ENCODE data around the gene BCL11A. TPM values are rescaled to one million over a fixed set of nuclear protein-coding genes. Genes with fewer than 3 reads are reported as not detected.
A peak's percentile ranks its signal among the peaks of the same experiment; 100 is the strongest.

Gene BCL11A
- total RNA-seq, 1 donor from 2014 or later, result 128 TPM

DNA sequence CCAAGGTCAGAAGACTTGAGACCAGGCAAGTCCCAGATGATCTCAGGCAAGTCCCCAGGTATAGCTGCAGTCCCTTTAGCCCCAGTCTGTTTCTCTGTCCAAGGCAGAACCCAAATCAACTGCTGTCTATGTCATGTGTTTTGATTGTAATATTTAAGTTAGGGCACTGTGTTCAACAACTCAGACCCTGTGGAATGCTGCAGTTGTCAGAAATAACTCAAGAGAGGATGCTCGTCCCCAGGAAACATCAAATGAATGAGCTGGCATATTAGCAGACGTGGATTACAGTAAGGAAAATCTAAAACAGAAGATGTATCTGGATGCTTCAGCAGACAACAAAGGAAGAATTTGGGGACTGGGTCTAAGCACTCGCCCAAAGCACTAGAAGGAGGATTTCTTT, 70.1 kb downstream of the BCL11A start:
- DNase-seq, result no peak

GRCh38 chr2:60482222-60482621, 71.2 kb downstream of the BCL11A start:
- DNase-seq, result peak; percentile 35

DNA sequence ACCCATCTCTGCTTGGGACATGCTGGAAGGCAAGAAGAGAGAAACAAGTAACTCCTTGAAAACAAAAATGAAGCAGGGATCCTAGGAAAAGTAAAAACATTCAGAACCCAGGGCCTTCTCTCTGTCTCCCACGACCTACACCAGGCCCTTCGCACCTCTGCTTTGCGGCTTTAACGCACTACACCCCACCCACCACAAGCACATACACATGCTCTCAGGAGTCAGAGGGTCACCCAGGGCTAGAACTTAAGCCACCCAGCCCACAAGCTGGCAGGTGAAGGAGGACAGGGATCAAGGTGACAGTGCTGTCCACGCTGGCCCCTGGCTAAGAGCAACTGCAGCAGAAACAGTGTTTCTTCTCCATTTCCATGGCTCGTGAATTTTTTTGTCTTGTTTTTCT, 72.2 kb downstream of the BCL11A start:
- DNase-seq, result no peak

DNA sequence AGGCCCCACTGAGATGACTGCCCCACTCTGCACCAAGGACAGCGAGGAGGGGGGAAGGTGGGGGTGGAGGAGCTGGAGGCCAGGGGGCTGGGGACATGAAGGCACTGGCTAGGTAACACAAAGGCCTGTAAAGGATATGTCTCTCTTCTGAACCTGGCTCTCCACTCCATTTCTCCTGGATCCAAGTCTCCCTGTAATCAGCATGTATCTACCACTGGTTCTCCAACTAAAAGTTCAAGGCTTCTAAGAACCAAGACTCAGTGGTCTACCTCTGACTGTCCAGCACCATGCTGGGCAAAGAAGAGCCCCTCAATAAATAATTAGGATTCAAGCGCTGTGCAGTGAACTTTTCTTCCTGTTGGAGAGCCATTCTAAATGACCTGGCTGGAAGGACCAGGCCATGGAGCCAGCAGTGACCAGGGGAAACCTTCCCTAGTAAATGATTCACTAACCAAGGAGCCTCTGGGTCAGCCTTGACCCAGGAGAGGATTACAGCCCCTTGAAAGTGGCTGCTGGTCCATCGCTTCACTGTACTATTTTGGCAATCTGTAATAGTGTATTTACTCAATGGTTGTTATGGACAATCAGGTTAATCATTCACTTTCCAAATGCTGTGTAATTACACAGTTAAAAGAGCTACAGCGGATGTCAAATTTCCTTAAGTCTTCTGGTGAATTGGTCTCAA, 73.2 kb downstream of the BCL11A start:
- DNase-seq, result no peak

GRCh38 chr2:60479226-60480088, 74.0 kb downstream of the BCL11A start:
- no peak for DNase-seq

GRCh38 chr2:60478660-60479059, 74.8 kb downstream of the BCL11A start:
- DNase-seq, result no peak

DNA sequence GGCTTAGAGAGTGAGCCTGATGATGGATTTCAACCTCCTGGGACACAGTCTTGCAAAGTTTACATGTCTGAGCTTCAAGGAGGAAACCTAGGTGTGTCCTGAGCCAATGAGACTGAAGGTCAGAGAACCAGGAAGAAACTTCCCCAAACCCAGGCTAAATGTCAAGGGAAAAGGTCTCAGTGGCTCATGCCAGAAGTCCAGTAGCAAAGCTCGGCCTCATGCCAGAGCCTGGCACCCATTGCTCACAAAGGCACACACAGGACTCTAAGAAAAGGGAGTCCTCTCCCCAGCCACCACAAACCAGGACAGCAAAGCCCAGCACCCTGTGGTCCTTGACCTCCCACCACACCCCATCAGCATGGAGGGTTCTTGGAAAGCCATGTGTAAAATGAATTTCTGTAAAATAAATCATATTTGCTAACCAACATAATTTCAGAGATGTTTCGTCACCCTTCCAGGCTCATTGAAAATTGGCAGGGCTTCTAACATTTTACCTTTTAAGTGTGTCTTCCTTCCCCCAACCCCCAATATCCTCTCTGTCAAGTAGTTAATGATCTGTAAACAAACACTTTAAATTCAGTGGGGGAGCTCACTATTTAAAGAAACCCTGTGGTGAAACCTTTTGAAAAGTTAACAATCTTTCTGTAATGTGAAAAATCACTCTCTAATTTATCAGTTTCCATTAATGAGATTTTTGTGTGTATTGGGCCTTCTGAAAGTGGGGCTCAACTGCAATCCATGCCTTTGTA, 77.1 kb downstream of the BCL11A start:
- DNase-seq, result no peak

GRCh38 chr2:60475123-60475830, 78.2 kb downstream of the BCL11A start:
- no peak for DNase-seq

DNA sequence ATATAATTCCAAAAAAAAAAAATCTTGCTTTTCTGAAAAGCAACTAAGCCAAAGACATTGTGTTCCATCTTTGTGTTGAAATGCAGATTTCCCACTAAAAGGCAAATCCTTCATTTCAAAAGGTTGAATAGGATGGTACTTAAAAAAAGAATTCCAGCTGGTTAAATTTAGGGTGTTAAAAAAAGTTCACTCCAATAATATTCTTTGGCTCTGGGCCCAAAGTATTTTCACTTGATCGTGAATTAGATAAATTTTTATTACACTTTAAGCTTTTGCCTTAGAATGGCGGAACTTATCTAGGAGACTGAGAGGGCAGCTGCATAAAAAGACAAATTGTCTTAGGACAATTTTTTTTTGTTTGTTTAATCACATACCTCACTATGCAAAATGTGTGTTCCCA, 79.2 kb downstream of the BCL11A start:
- no peak for DNase-seq

- DNase-seq, result no peak
Observed at GRCh38 chr2:60473546-60473945, 79.9 kb downstream of the BCL11A start.

DNA sequence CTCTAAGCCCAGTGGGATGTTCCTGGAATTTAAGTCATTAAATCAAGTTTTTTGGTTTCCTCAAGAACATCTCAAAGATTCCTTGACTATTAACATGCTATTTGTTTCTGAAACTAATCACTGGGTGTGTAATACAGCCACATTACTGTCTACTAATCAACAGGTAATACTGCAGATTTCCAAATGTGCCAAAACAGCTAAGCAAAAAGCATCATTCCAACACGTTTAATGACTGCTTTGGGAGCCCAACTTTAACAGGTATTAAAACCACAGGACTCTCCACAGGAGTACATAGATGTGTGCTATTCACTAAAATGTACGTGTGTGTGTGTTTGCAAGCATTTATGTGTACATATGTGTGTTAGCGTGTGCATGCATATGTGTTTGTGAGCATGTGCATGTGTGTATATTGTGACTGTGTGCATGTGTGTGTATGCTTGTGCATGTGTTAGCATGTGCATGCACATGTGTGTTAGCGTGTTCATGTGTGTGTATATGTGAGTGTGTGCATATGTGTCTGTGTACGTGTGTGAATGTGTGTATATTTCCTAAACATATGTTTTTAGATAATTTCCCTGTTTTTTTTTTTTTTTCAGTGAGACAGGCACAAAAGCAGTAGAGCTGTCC, 80.7 kb downstream of the BCL11A start:
- no peak for DNase-seq

DNA sequence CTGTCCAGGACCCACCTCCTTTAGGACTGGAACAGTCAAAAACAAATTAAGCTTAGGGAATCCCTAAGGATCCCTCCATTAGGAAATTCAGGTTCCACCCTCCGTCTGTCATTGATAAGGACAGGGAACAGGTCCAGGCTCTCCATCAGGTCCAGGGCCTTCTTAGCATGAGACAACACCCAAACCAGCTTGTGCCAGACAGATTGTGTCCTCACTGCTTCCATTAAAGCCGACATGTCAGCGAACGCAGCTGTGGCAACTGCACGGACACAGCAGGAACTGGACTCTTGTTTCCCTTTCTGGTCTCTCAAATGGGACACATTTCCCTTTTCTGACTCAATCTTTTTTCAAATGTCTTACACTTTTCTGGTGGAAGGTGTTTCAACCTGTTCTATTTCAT, 81.4 kb downstream of the BCL11A start:
- DNase-seq, result no peak

DNA sequence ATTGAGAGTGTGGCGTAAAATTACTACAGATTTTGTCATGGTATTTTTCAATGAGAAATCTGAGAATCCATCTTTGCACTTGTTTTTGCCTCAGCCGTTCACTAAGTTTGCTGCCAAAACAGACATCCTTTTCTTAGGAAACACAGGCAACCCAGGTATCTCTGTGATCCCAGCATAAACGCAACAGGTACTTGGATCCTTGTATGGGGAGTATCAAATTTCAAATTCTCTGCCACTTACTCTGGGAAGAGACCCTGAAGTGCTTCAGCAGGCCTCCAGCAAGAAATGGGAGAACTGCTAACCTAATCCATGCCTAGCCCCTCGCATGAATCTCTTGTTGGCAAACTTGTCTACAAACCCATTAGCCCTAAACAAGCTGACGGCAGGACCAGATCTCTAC, 83.1 kb downstream of the BCL11A start:
- DNase-seq, result no peak

DNA sequence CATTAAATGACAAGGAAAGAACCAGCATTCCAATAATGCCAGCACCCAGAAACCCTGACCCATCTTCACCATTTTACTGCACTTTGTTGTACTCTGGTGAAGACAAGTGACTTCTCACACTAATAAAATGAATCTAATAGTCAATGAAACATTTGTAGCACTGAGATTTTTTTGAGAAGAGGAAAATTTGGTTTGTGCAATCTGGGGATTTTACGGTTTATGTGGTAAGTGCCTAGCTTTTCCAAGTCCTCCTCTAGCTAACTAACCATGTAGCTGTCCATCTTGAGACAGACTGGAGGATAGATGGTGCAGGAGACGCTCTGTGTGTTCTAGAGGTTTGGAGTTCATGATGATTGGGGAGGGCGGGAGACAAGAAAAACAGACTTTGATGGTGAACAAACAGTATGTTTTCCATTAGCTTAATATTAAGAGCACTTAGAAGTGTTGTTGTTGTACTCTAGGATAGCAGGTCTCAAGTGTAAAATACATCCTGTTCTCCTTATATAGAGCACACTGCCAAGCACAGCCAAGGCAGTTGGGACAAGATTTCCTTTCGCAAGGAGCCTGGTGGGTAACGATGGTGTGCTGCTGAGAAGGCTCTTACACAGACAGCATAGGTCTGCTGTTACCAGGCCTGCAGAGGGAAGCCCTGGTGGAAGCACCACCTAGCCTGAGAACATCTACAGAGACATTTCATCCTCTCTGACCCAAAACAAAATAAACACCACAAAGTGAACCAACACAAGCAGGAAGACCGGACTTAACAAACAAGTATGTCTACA, 83.7 kb downstream of the BCL11A start:
- no peak for DNase-seq

- no peak for DNase-seq
Observed at GRCh38 chr2:60468382-60469085, 84.9 kb downstream of the BCL11A start.

GRCh38 chr2:60466161-60466702, 87.2 kb downstream of the BCL11A start:
- DNase-seq, result no peak

GRCh38 chr2:60465736-60466135, 87.7 kb downstream of the BCL11A start:
- no peak for DNase-seq

DNA sequence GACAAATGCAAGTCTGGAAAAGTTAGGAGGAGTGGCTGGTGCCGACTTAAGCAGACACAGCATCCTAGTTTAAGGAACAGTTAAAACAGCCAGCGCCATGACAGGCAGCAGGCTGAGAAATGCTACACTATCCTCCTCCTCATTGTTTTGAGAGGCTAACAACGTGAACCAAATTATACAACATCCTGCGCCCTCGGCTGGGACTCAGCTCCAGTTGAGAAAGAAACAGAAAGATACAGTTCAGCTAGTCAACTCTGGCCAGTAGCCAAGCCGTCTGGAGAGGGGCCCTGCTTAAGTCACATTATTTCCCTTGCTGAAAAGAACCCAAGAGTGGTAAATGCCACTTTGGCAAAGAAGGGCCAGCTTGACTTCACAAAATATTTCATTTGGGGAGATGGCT, 90.2 kb downstream of the BCL11A start:
- peak; percentile 38 for DNase-seq

DNA sequence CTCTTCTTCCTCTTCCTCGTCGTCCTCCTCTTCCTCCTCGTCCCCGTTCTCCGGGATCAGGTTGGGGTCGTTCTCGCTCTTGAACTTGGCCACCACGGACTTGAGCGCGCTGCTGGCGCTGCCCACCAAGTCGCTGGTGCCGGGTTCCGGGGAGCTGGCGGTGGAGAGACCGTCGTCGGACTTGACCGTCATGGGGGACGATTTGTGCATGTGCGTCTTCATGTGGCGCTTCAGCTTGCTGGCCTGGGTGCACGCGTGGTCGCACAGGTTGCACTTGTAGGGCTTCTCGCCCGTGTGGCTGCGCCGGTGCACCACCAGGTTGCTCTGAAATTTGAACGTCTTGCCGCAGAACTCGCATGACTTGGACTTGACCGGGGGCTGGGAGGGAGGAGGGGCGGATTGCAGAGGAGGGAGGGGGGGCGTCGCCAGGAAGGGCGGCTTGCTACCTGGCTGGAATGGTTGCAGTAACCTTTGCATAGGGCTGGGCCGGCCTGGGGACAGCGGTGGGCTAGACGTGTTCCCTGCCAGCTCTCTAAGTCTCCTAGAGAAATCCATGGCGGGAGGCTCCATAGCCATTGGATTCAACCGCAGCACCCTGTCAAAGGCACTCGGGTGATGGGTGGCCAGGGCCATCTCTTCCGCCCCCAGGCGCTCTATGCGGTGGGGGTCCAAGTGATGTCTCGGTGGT, 91.9 kb downstream of the BCL11A start:
- DNase-seq, result no peak
